ENCODE results near the gene TREML1.

- TF ChIP-seq, protein P1, sequence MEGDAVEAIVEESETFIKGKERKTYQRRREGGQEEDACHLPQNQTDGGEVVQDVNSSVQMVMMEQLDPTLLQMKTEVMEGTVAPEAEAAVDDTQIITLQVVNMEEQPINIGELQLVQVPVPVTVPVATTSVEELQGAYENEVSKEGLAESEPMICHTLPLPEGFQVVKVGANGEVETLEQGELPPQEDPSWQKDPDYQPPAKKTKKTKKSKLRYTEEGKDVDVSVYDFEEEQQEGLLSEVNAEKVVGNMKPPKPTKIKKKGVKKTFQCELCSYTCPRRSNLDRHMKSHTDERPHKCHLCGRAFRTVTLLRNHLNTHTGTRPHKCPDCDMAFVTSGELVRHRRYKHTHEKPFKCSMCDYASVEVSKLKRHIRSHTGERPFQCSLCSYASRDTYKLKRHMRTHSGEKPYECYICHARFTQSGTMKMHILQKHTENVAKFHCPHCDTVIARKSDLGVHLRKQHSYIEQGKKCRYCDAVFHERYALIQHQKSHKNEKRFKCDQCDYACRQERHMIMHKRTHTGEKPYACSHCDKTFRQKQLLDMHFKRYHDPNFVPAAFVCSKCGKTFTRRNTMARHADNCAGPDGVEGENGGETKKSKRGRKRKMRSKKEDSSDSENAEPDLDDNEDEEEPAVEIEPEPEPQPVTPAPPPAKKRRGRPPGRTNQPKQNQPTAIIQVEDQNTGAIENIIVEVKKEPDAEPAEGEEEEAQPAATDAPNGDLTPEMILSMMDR (IDR thresholded peaks at IDR 0.05): no peak
- no peak for TF ChIP-seq EP300 (IDR thresholded peaks at IDR 0.05)
- TF ChIP-seq POLR2AphosphoS5 (IDR thresholded peaks at IDR 0.05): no peak
- TF ChIP-seq POLR2A (IDR thresholded peaks at IDR 0.05): no peak
Observed at GRCh38 chr6:41201764-41202173, 47.6 kb upstream of the TREML1 start.
